ENCODE measurements around the gene SEC22C.
"Not testable (repeated sequence)": the region's sequence is repeated elsewhere in the genome, so short reads cannot be mapped to it uniquely, and the experiment has no call there.

The SEC22C gene

GRCh38 chr3:42572278-42572677 lies 9.5 kb downstream of the SEC22C start:
- Histone ChIP-seq H3K4me3 (ENCODE audit: low read length) (no peak overlapping the region), H3K9me3 (ENCODE audit: control insufficient read depth, low read length) (no peaks in the 10 kb centered on the region), H3K9ac (ENCODE audit: low read length) (no peak overlapping the region), H3K27me3 (ENCODE audit: control insufficient read depth, insufficient read depth, low read length) (no peaks in the 10 kb centered on the region), H3K4me1 (ENCODE audit: control insufficient read depth, insufficient read depth, low read length) (no peaks in the 10 kb centered on the region), H3K36me3 (ENCODE audit: control insufficient read depth, insufficient read depth, low read length) (no peaks in the 10 kb centered on the region)

GRCh38 chr3:42569593-42570142 lies 12.1 kb downstream of the SEC22C start:
- Histone ChIP-seq H3K4me3 (ENCODE audit: low read length) (no peak overlapping the region), H3K4me1 (ENCODE audit: control insufficient read depth, insufficient read depth, low read length) (no peaks in the 10 kb centered on the region), H3K9me3 (ENCODE audit: control insufficient read depth, low read length) (no peaks in the 10 kb centered on the region), H3K36me3 (ENCODE audit: control insufficient read depth, insufficient read depth, low read length) (no peaks in the 10 kb centered on the region), H3K9ac (ENCODE audit: low read length) (no peak overlapping the region), H3K27me3 (ENCODE audit: control insufficient read depth, insufficient read depth, low read length) (no peaks in the 10 kb centered on the region)

DNA sequence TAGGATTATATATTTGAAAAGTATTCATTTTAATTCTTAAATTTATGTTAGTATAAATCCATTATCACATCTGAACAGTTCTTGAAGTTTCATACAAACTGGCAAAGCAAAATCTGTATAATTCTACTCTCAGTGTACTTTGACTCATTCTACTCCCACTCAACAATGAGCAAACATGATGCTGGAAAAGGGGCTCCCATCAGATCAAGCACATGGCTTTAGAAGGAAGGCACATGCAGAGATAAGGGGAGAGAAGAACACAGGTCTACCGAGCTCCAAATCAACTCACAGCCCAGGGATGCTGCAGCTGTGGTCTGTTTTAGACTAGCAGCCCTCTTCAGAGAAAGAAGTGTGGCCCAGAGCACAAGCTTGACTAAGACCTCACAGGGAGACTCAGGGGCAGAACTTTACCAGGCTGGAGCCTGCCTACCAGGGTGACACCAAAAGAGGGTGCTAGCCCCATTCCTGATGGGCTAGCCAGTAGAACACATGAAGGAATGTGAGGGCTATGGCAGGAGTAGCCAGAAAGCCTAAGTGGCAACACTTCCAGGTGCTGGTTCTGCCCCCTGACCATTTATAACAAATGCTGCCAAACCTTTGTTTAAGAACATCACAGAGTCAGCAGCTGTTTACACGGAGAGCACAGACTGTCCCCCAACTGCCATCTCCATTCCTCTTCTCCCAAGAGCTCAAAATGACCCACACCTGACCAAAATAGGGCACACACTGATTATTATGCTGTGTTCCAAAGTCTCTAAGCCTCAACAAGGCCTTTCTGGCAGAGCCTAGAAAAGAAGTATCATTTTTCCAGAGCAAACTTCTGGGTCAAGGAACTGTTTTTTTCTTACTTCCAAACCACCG lies 19.5 kb downstream of the SEC22C start:
- Histone ChIP-seq H3K27me3 (ENCODE audit: control insufficient read depth, insufficient read depth, low read length) (no peaks in the 10 kb centered on the region), H3K9me3 (ENCODE audit: control insufficient read depth, low read length) (no peaks in the 10 kb centered on the region), H3K36me3 (ENCODE audit: control insufficient read depth, insufficient read depth, low read length) (no peaks in the 10 kb centered on the region), H3K4me1 (ENCODE audit: control insufficient read depth, insufficient read depth, low read length) (no peaks in the 10 kb centered on the region), H3K9ac (ENCODE audit: low read length) (no peak overlapping the region), H3K4me3 (ENCODE audit: low read length) (no peak overlapping the region)

DNA sequence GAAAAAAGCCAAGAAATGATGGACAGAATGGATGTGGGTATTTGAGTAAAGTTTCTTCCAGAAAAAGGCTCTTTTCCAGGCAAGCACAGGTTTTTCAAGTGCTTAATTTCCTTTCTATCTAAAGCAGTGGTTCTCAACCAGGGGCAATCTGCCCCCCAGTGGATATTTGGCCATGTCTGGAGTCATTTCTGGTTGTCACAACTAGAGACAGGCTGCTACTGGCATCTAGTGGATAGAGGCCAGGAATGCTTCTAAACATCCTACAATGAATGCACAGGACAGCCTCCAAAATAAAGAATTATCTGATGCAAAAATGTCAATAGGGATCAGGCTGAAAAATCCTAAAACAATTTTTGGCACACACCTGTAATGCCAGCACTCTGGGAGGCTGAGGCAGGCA lies 23.9 kb downstream of the SEC22C start:
- H3K27me3 ChIP-seq (ENCODE audit: control insufficient read depth, insufficient read depth, low read length): no peaks in the 10 kb centered on the region
- no peaks in the 10 kb centered on the region for H3K9me3 ChIP-seq (ENCODE audit: control insufficient read depth, low read length)
- peaks cover 7% of the 10 kb centered on the region for H3K36me3 ChIP-seq (ENCODE audit: control insufficient read depth, insufficient read depth, low read length)
- H3K9ac ChIP-seq (ENCODE audit: low read length): no peak overlapping the region
- no peak overlapping the region for H3K4me3 ChIP-seq (ENCODE audit: low read length)
- H3K4me1 ChIP-seq (ENCODE audit: control insufficient read depth, insufficient read depth, low read length): no peaks in the 10 kb centered on the region

DNA sequence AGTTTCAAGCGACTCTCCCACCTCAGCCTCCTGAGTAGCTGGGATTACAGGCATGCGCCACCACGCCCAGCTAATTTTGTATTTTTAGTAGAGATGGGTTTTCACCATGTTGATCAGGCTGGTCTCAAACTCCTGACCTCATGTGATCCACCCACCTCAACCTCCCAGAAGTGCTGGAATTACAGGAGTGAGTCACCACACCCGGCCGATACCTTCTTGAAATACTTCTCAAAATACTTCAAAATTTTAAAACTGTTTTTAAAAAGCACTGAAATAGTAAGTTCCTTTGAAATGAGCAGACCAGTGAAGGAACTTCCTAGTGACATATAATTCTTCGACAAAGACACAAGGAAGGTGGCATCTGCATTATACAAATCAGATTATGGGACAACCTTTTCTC lies 24.9 kb downstream of the SEC22C start:
- H3K9ac ChIP-seq (ENCODE audit: low read length); H3K4me1 ChIP-seq (ENCODE audit: control insufficient read depth, insufficient read depth, low read length); H3K36me3 ChIP-seq (ENCODE audit: control insufficient read depth, insufficient read depth, low read length); H3K4me3 ChIP-seq (ENCODE audit: low read length); H3K27me3 ChIP-seq (ENCODE audit: control insufficient read depth, insufficient read depth, low read length); H3K9me3 ChIP-seq (ENCODE audit: control insufficient read depth, low read length): not testable (repeated sequence)

GRCh38 chr3:42556089-42556632 lies 25.6 kb downstream of the SEC22C start:
- Histone ChIP-seq H3K4me3 (ENCODE audit: low read length) (no peak overlapping the region), H3K36me3 (ENCODE audit: control insufficient read depth, insufficient read depth, low read length) (peaks cover 7% of the 10 kb centered on the region), H3K27me3 (ENCODE audit: control insufficient read depth, insufficient read depth, low read length) (no peaks in the 10 kb centered on the region), H3K9ac (ENCODE audit: low read length) (no peak overlapping the region), H3K4me1 (ENCODE audit: control insufficient read depth, insufficient read depth, low read length) (no peaks in the 10 kb centered on the region), H3K9me3 (ENCODE audit: control insufficient read depth, low read length) (no peaks in the 10 kb centered on the region)

DNA sequence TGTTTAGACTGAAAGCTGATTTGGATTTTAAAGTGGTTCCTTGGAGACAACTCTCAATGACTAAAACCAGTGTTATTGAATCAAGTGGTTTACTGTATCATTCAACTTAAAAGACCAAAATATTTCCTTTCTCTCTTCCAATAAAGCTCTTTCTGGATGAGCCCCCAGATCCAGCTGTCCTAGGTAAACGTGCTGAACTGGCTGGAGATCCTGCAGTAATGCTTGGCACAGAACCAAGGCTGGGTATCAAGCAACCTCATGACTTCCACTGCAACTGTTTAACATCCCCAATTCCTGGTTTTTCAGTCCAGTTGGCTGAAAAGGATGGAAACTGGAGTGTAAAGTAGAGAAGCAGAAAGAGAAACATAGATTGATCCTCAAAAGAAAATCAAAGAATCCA lies 28.9 kb downstream of the SEC22C start:
- H3K9ac ChIP-seq (ENCODE audit: low read length): no peak overlapping the region
- no peaks in the 10 kb centered on the region for H3K4me1 ChIP-seq (ENCODE audit: control insufficient read depth, insufficient read depth, low read length)
- no peak overlapping the region for H3K4me3 ChIP-seq (ENCODE audit: low read length)
- no peaks in the 10 kb centered on the region for H3K27me3 ChIP-seq (ENCODE audit: control insufficient read depth, insufficient read depth, low read length)
- H3K36me3 ChIP-seq (ENCODE audit: control insufficient read depth, insufficient read depth, low read length): peaks cover 7% of the 10 kb centered on the region
- H3K9me3 ChIP-seq (ENCODE audit: control insufficient read depth, low read length): no peaks in the 10 kb centered on the region

- Histone ChIP-seq H3K9ac (ENCODE audit: low read length) (no peak overlapping the region), H3K36me3 (ENCODE audit: control insufficient read depth, insufficient read depth, low read length) (no peaks in the 10 kb centered on the region), H3K27me3 (ENCODE audit: control insufficient read depth, insufficient read depth, low read length) (no peaks in the 10 kb centered on the region), H3K4me3 (ENCODE audit: low read length) (no peak overlapping the region), H3K9me3 (ENCODE audit: control insufficient read depth, low read length) (no peaks in the 10 kb centered on the region), H3K4me1 (ENCODE audit: control insufficient read depth, insufficient read depth, low read length) (peaks cover 13% of the 10 kb centered on the region)
These were observed 31.5 kb downstream of the SEC22C start for GRCh38 chr3:42550250-42550649.

GRCh38 chr3:42549131-42549530 lies 32.6 kb downstream of the SEC22C start:
- no peaks in the 10 kb centered on the region for H3K36me3 ChIP-seq (ENCODE audit: control insufficient read depth, insufficient read depth, low read length)
- no peaks in the 10 kb centered on the region for H3K9me3 ChIP-seq (ENCODE audit: control insufficient read depth, low read length)
- H3K9ac ChIP-seq (ENCODE audit: low read length): no peak overlapping the region
- peaks cover 24% of the 10 kb centered on the region for H3K4me1 ChIP-seq (ENCODE audit: control insufficient read depth, insufficient read depth, low read length)
- H3K27me3 ChIP-seq (ENCODE audit: control insufficient read depth, insufficient read depth, low read length): no peaks in the 10 kb centered on the region
- no peak overlapping the region for H3K4me3 ChIP-seq (ENCODE audit: low read length)

- peaks cover 41% of the 10 kb centered on the region for H3K4me1 ChIP-seq (ENCODE audit: control insufficient read depth, insufficient read depth, low read length)
- no peaks in the 10 kb centered on the region for H3K36me3 ChIP-seq (ENCODE audit: control insufficient read depth, insufficient read depth, low read length)
- H3K4me3 ChIP-seq (ENCODE audit: low read length): no peak overlapping the region
- no peak overlapping the region for H3K9ac ChIP-seq (ENCODE audit: low read length)
- H3K9me3 ChIP-seq (ENCODE audit: control insufficient read depth, low read length): no peaks in the 10 kb centered on the region
- no peaks in the 10 kb centered on the region for H3K27me3 ChIP-seq (ENCODE audit: control insufficient read depth, insufficient read depth, low read length)
These were observed 34.3 kb downstream of the SEC22C start for GRCh38 chr3:42547401-42547945.

DNA sequence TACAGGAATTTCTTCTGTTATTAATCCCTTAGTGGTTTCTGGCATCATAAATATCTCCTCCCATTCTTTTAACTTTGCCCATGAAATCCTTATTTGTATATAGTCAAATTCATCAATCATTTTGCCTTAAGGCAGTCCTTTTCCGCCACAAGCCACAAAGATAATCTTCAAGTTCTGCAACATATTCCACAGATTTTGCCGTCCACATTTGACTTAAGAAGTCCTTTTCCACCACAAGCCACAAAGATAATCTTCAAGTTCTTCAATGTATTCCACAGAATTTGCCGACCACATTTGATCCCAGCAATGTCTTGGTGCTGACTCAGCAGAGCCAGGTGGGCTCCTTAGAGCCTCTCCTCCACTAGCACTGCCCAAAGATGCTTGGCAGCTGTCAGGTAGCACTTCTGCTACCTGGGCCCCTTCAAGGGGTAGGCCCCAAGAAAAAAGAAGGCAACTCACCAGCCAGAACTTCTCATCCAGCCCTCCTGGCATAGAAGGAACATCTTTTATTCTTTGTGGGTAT lies 35.0 kb downstream of the SEC22C start:
- Histone ChIP-seq H3K4me3 (ENCODE audit: low read length) (no peak overlapping the region), H3K36me3 (ENCODE audit: control insufficient read depth, insufficient read depth, low read length) (no peaks in the 10 kb centered on the region), H3K27me3 (ENCODE audit: control insufficient read depth, insufficient read depth, low read length) (no peaks in the 10 kb centered on the region), H3K9ac (ENCODE audit: low read length) (no peak overlapping the region), H3K4me1 (ENCODE audit: control insufficient read depth, insufficient read depth, low read length) (peaks cover 43% of the 10 kb centered on the region), H3K9me3 (ENCODE audit: control insufficient read depth, low read length) (no peaks in the 10 kb centered on the region)

- H3K4me1 ChIP-seq (ENCODE audit: control insufficient read depth, insufficient read depth, low read length): peaks cover 52% of the 10 kb centered on the region
- no peaks in the 10 kb centered on the region for H3K9me3 ChIP-seq (ENCODE audit: control insufficient read depth, low read length)
- no peaks in the 10 kb centered on the region for H3K36me3 ChIP-seq (ENCODE audit: control insufficient read depth, insufficient read depth, low read length)
- H3K4me3 ChIP-seq (ENCODE audit: low read length): no peak overlapping the region
- H3K9ac ChIP-seq (ENCODE audit: low read length): peak overlapping the region; percentile 53
- H3K27me3 ChIP-seq (ENCODE audit: control insufficient read depth, insufficient read depth, low read length): no peaks in the 10 kb centered on the region
These were observed 36.4 kb downstream of the SEC22C start for GRCh38 chr3:42545284-42545900.

Measured in mucosa of stomach (tissue), 1 donor.